ENCODE results near the gene TBL2.

GRCh38 chr7:73520673-73521635 is 57.4 kb downstream of the TBL2 start:
- no peak for TF ChIP-seq POLR2AphosphoS5 (IDR thresholded peaks at IDR 0.05)
- no peak for TF ChIP-seq CTCF (IDR thresholded peaks at IDR 0.05 in 8 of 11, conservative IDR thresholded peaks at IDR 0.05 in 3 of 11)
- no peak for TF ChIP-seq POLR2A (IDR thresholded peaks at IDR 0.05)

Data from spleen (tissue), 7 donors.